Stimulated activated CD4-positive, alpha-beta T cell treated with anti-CD3 and anti-CD28 coated beads, Interleukin-2, amount 100 ng/mL, for 24 hours (primary cell): ENCODE results near the gene ELMO1.

ENCODE experiments used
- DNase-seq, 2 donors: peaks; one replicate each; pipeline ENCODE4 v3.0.0-alpha.2; 2020

ELMO1 gene

GRCh38 chr7:37037286-37037685, 411.4 kb downstream of the ELMO1 start:
- DNase-seq, result no peak

- DNase-seq, result no peak
Measured at GRCh38 chr7:37035631-37036030, 413.0 kb downstream of the ELMO1 start.

- no peak for DNase-seq
Measured at GRCh38 chr7:37033141-37033540, 415.5 kb downstream of the ELMO1 start.

- DNase-seq, result no peak
Measured at GRCh38 chr7:37032258-37032601, 416.4 kb downstream of the ELMO1 start.

- DNase-seq, result peak; percentile 43 to 47
Measured at GRCh38 chr7:37031571-37032257, 416.9 kb downstream of the ELMO1 start.

- DNase-seq, result peak; percentile 41 to 46
Measured at GRCh38 chr7:37028909-37029440, 419.7 kb downstream of the ELMO1 start.

- no peak for DNase-seq
Measured at GRCh38 chr7:37027557-37028341, 420.9 kb downstream of the ELMO1 start.

- DNase-seq, result no peak
Measured at GRCh38 chr7:37027104-37027503, 421.6 kb downstream of the ELMO1 start.

GRCh38 chr7:37018954-37019353, 429.7 kb downstream of the ELMO1 start:
- no peak for DNase-seq

GRCh38 chr7:37016064-37016878, 432.4 kb downstream of the ELMO1 start:
- DNase-seq, result no peak

- no peak for DNase-seq
Measured at GRCh38 chr7:37015353-37016034, 433.2 kb downstream of the ELMO1 start.

- no peak for DNase-seq
Measured at GRCh38 chr7:37013771-37014170, 434.9 kb downstream of the ELMO1 start.

GRCh38 chr7:37011151-37011890, 437.3 kb downstream of the ELMO1 start:
- no peak for DNase-seq

- DNase-seq, result no peak
Measured at GRCh38 chr7:37009125-37009675, 439.5 kb downstream of the ELMO1 start.

GRCh38 chr7:37007691-37008090, 441.0 kb downstream of the ELMO1 start:
- no peak for DNase-seq

- no peak for DNase-seq
Measured at GRCh38 chr7:37007268-37007667, 441.4 kb downstream of the ELMO1 start.

GRCh38 chr7:37006764-37007163, 441.9 kb downstream of the ELMO1 start:
- DNase-seq, result no peak

- no peak for DNase-seq
Measured at GRCh38 chr7:37000511-37000910, 448.2 kb downstream of the ELMO1 start.

GRCh38 chr7:36999626-37000485, 448.8 kb downstream of the ELMO1 start:
- no peak for DNase-seq

GRCh38 chr7:36995776-36996175, 452.9 kb downstream of the ELMO1 start:
- no peak for DNase-seq
